CD8-positive, alpha-beta memory T cell (primary cell): ENCODE measurements around the gene MRTFA. TPM values are rescaled to one million over a fixed set of nuclear protein-coding genes. Genes with fewer than 3 reads are reported as not detected.

Experiments
- CTCF ChIA-PET: fragments of 350-600 bp; sonication (Branson Sonifier 250); formaldehyde crosslinking; loops from one replicate; lab custom pipeline; 2021; ENCODE audit warnings: antibody characterized with exemption; lab: Charles Lee
- POLR2A ChIA-PET: fragments of 350-600 bp; sonication (Branson Sonifier 250); formaldehyde crosslinking; loops from one replicate; lab custom pipeline; 2021; ENCODE audit warnings: antibody characterized with exemption; lab: Charles Lee
- DNase-seq, 5 donors: peaks; one replicate each; pipeline versions ENCODE4 v3.0.0 to v3.0.0-alpha.2; 2020 to 2022; ENCODE audit warnings: mixed read lengths in 1 of 5
- H3K27ac ChIP-seq: one replicate; pipeline ENCODE4 v1.7.0; 2013; ENCODE audit warnings: low read depth, mild to moderate bottlenecking, low read length, moderate library complexity
- H3K27me3 ChIP-seq: 2 replicates; pipeline ENCODE4 v1.7.0; 2013; ENCODE audit warnings: low read length, mild to moderate bottlenecking; ENCODE audit not compliant: insufficient read depth, poor library complexity, severe bottlenecking
- H3K36me3 ChIP-seq: 2 replicates; pipeline ENCODE4 v1.7.0; 2013; ENCODE audit warnings: mild to moderate bottlenecking, low read length, moderate library complexity; ENCODE audit not compliant: insufficient read depth
- H3K4me1 ChIP-seq: 2 replicates; pipeline ENCODE4 v1.7.0; 2013; ENCODE audit warnings: mild to moderate bottlenecking, low read length, moderate library complexity; ENCODE audit not compliant: insufficient read depth
- H3K4me3 ChIP-seq: 2 replicates; pipeline ENCODE4 v1.7.0; 2013; ENCODE audit warnings: mild to moderate bottlenecking, low read length
- H3K9me3 ChIP-seq: 2 replicates; pipeline ENCODE4 v1.7.0; 2013; ENCODE audit warnings: mild to moderate bottlenecking, low read length
- H3K27ac Mint-ChIP-seq, 8 donors: one replicate each; pipeline ENCODE4 v1.8.0; 2020 to 2021; ENCODE audit warnings: mixed read lengths in 8 of 8, mild to moderate bottlenecking in 6 of 8, inconsistent platforms in 3 of 8, moderate library complexity in 3 of 8
- H3K27me3 Mint-ChIP-seq, 2 donors: one replicate each; pipeline ENCODE4 v1.8.0; 2020 to 2021; ENCODE audit warnings: mixed read lengths in 2 of 2, mild to moderate bottlenecking in 1 of 2, moderate library complexity in 1 of 2
- H3K36me3 Mint-ChIP-seq, 3 donors: one replicate each; pipeline ENCODE4 v1.8.0; 2020 to 2021; ENCODE audit warnings: mixed read lengths in 3 of 3, inconsistent platforms in 1 of 3, mild to moderate bottlenecking in 1 of 3
- H3K4me1 Mint-ChIP-seq, 3 donors: one replicate each; pipeline ENCODE4 v1.8.0; 2020 to 2021; ENCODE audit warnings: mixed read lengths in 3 of 3, inconsistent platforms in 1 of 3, mild to moderate bottlenecking in 1 of 3
- H3K4me3 Mint-ChIP-seq, 7 donors: one replicate each; pipeline ENCODE4 v1.8.0; 2020 to 2021; ENCODE audit warnings: mixed read lengths in 7 of 7, mild to moderate bottlenecking in 6 of 7, moderate library complexity in 4 of 7, inconsistent platforms in 2 of 7
- H3K9me3 Mint-ChIP-seq, 5 donors: one replicate each; pipeline ENCODE4 v1.8.0; 2020 to 2022; ENCODE audit warnings: mixed read lengths in 5 of 5, mild to moderate bottlenecking in 3 of 5, moderate library complexity in 2 of 5, inconsistent platforms in 1 of 5
- polyA plus RNA-seq: library from polyadenylated mRNA; unstranded; fragments of 300-500 nt; fragmentation: Illumina TruSeq; gene quantifications from one replicate; pipeline ENCODE4 v1.2.3, GENCODE V29; 2021
- total RNA-seq, 2 experiments: library from RNA; stranded (reverse); gene quantifications; one replicate each; pipeline ENCODE4 v1.2.3, GENCODE V29; 2021

Gene MRTFA
- total and polyA plus RNA-seq, 3 experiments from 2014 or later, result 22.9 to 40.5 (median 38.6) TPM

GRCh38 chr22:40446203-40446602 lies 190.3 kb downstream of the MRTFA start:
- no peak overlapping the region for H3K27ac ChIP-seq
- H3K36me3 Mint-ChIP-seq, result peaks cover 0 to 50% (median 14%) of the 10 kb centered on the region in 3 donors
- DNase-seq, result no peak
- H3K4me3 ChIP-seq, result no peak overlapping the region
- H3K9me3 ChIP-seq, result no peaks in the 10 kb centered on the region
- H3K27me3 ChIP-seq, result no peaks in the 10 kb centered on the region
- CTCF ChIA-PET, result interaction anchor here (0.8 to 2.8 kb wide), 3 partner anchors 9 to 200 kb away, joined by 3 to 9 read pairs (median 3); no protein-coding TSS in a partner anchor
- no peak overlapping the region for H3K4me3 Mint-ChIP-seq
- peaks cover 35% of the 10 kb centered on the region for H3K4me1 ChIP-seq
- H3K4me1 Mint-ChIP-seq, result peaks cover 59 to 87% (median 83%) of the 10 kb centered on the region in 3 donors
- no peaks in the 10 kb centered on the region for H3K9me3 Mint-ChIP-seq
- POLR2A ChIA-PET, result no interaction called here
- no peaks in the 10 kb centered on the region for H3K27me3 Mint-ChIP-seq
- H3K27ac Mint-ChIP-seq, result peak overlapping the region in 5 of 8 donors; percentile 7 to 73 (median 52)
- no peaks in the 10 kb centered on the region for H3K36me3 ChIP-seq

GRCh38 chr22:40444178-40444831 lies 192.2 kb downstream of the MRTFA start:
- H3K4me1 Mint-ChIP-seq, result peaks cover 56 to 84% (median 81%) of the 10 kb centered on the region in 3 donors
- H3K27ac Mint-ChIP-seq, result peak overlapping the region in 6 of 8 donors; percentile 19 to 83 (median 50)

GRCh38 chr22:40443732-40444131 lies 192.8 kb downstream of the MRTFA start:
- H3K4me1 ChIP-seq, result peaks cover 27% of the 10 kb centered on the region

More at GRCh38 chr22:40444178-40444831, 192.2 kb downstream of the MRTFA start:
- Histone ChIP-seq H3K36me3 (no peaks in the 10 kb centered on the region), H3K4me1 (peaks cover 27% of the 10 kb centered on the region), H3K27me3 (no peaks in the 10 kb centered on the region), H3K9me3 (no peaks in the 10 kb centered on the region), H3K4me3 (no peak overlapping the region), H3K27ac (no peak overlapping the region)
- Mint-ChIP-seq H3K4me3 (no peak overlapping the region), H3K27me3 (no peaks in the 10 kb centered on the region), H3K36me3 (peaks cover 0 to 63% (median 14%) of the 10 kb centered on the region in 3 donors), H3K9me3 (no peaks in the 10 kb centered on the region)
- DNase-seq, result no peak
- ChIA-PET POLR2A (no interaction called here), CTCF (interaction anchor here (1.0 to 1.2 kb wide), 2 partner anchors 43 to 202 kb away, joined by 3 read pairs; no protein-coding TSS in a partner anchor)

GRCh38 chr22:40441761-40442390 lies 194.6 kb downstream of the MRTFA start:
- ChIA-PET POLR2A (no interaction called here), CTCF (interaction anchor here (0.6 to 1.4 kb wide), 2 partner anchors 204 to 445 kb away, joined by 3 to 8 read pairs; no protein-coding TSS in a partner anchor)
- H3K9me3 ChIP-seq, result no peaks in the 10 kb centered on the region
- Mint-ChIP-seq H3K27ac (peak overlapping the region in 4 of 8 donors; percentile 6 to 89 (median 30)), H3K4me1 (peaks cover 60 to 84% (median 76%) of the 10 kb centered on the region in 3 donors), H3K4me3 (no peak overlapping the region), H3K27me3 (no peaks in the 10 kb centered on the region), H3K36me3 (peaks cover 0 to 58% (median 12%) of the 10 kb centered on the region in 3 donors), H3K9me3 (no peaks in the 10 kb centered on the region)
- H3K4me3 ChIP-seq, result no peak overlapping the region
- no peaks in the 10 kb centered on the region for H3K36me3 ChIP-seq
- DNase-seq, result no peak
- H3K4me1 ChIP-seq, result peaks cover 35% of the 10 kb centered on the region
- H3K27me3 ChIP-seq, result no peaks in the 10 kb centered on the region
- H3K27ac ChIP-seq, result no peak overlapping the region

More at GRCh38 chr22:40443732-40444131, 192.8 kb downstream of the MRTFA start:
- ChIA-PET CTCF (interaction anchor here (1.0 to 1.2 kb wide), 2 partner anchors 43 to 203 kb away, joined by 3 read pairs; no protein-coding TSS in a partner anchor), POLR2A (no interaction called here)
- H3K9me3 Mint-ChIP-seq, result no peaks in the 10 kb centered on the region
- no peaks in the 10 kb centered on the region for H3K27me3 ChIP-seq
- peaks cover 55 to 81% (median 80%) of the 10 kb centered on the region in 3 donors for H3K4me1 Mint-ChIP-seq
- no peaks in the 10 kb centered on the region for H3K27me3 Mint-ChIP-seq
- DNase-seq, result no peak
- peak overlapping the region in 6 of 8 donors; percentile 19 to 83 (median 55) for H3K27ac Mint-ChIP-seq
- H3K27ac ChIP-seq, result no peak overlapping the region
- no peaks in the 10 kb centered on the region for H3K36me3 ChIP-seq
- no peaks in the 10 kb centered on the region for H3K9me3 ChIP-seq
- H3K4me3 Mint-ChIP-seq, result no peak overlapping the region
- H3K36me3 Mint-ChIP-seq, result peaks cover 0 to 63% (median 14%) of the 10 kb centered on the region in 3 donors
- H3K4me3 ChIP-seq, result no peak overlapping the region

GRCh38 chr22:40436505-40437431 lies 199.8 kb downstream of the MRTFA start:
- ChIA-PET POLR2A (interaction anchor here (1.2 to 1.4 kb wide), 2 partner anchors 50 to 200 kb away, joined by 3 to 6 read pairs; partner anchors contain the start of gene MRTFA), CTCF (interaction anchor here (0.5 to 3.0 kb wide), 40 partner anchors 9 to 1044 kb away, joined by 3 to 47 read pairs (median 5); partner anchors contain the start of gene MRTFA)
- Histone ChIP-seq H3K36me3 (peaks cover 13% of the 10 kb centered on the region), H3K9me3 (no peaks in the 10 kb centered on the region), H3K27me3 (no peaks in the 10 kb centered on the region), H3K4me1 (peaks cover 35% of the 10 kb centered on the region), H3K27ac (peak overlapping the region; percentile 18), H3K4me3 (no peak overlapping the region)
- peak in 2 of 5 donors; percentile 50 to 66 for DNase-seq
- peaks cover 39 to 64% (median 45%) of the 10 kb centered on the region in 3 donors for H3K4me1 Mint-ChIP-seq
- H3K27ac Mint-ChIP-seq, result peak overlapping the region; percentile 37 to 92 (median 79)
- no peaks in the 10 kb centered on the region for H3K27me3 Mint-ChIP-seq
- H3K9me3 Mint-ChIP-seq, result no peaks in the 10 kb centered on the region
- peak overlapping the region in 4 of 7 donors; percentile 20 to 83 (median 36) for H3K4me3 Mint-ChIP-seq
- H3K36me3 Mint-ChIP-seq, result peaks cover 2 to 55% (median 3%) of the 10 kb centered on the region in 3 donors

- Histone ChIP-seq H3K36me3 (peaks cover 23% of the 10 kb centered on the region), H3K4me1 (peaks cover 24% of the 10 kb centered on the region)
- no peak for DNase-seq
Observed at GRCh38 chr22:40434745-40435144, 201.8 kb downstream of the MRTFA start.

GRCh38 chr22:40434106-40434505 lies 202.4 kb downstream of the MRTFA start:
- peaks cover 24% of the 10 kb centered on the region for H3K4me1 ChIP-seq

More at GRCh38 chr22:40434745-40435144, 201.8 kb downstream of the MRTFA start:
- Mint-ChIP-seq H3K4me1 (peaks cover 29 to 52% (median 34%) of the 10 kb centered on the region in 3 donors), H3K4me3 (peak overlapping the region in 1 of 7 donors; percentile 30), H3K36me3 (peaks cover 3 to 56% (median 4%) of the 10 kb centered on the region in 3 donors), H3K27me3 (no peaks in the 10 kb centered on the region), H3K9me3 (no peaks in the 10 kb centered on the region), H3K27ac (no peak overlapping the region)
- Histone ChIP-seq H3K27ac (no peak overlapping the region), H3K27me3 (no peaks in the 10 kb centered on the region), H3K4me3 (no peak overlapping the region), H3K9me3 (no peaks in the 10 kb centered on the region)
- ChIA-PET CTCF (interaction anchor here (0.9 to 3.0 kb wide), 5 partner anchors 29 to 378 kb away, joined by 3 to 42 read pairs (median 5); no protein-coding TSS in a partner anchor), POLR2A (no interaction called here)

More at GRCh38 chr22:40434106-40434505, 202.4 kb downstream of the MRTFA start:
- Histone ChIP-seq H3K36me3 (peaks cover 30% of the 10 kb centered on the region), H3K27me3 (no peaks in the 10 kb centered on the region), H3K9me3 (no peaks in the 10 kb centered on the region), H3K4me3 (no peak overlapping the region), H3K27ac (no peak overlapping the region)
- DNase-seq, result no peak
- peaks cover 25 to 49% (median 35%) of the 10 kb centered on the region in 3 donors for H3K4me1 Mint-ChIP-seq
- H3K4me3 Mint-ChIP-seq, result no peak overlapping the region
- H3K36me3 Mint-ChIP-seq, result peaks cover 7 to 59% (median 9%) of the 10 kb centered on the region in 3 donors
- ChIA-PET POLR2A (no interaction called here), CTCF (interaction anchor here (1.3 kb wide), 1 partner anchor 212 kb away, joined by 5 read pairs; no protein-coding TSS in a partner anchor)
- no peak overlapping the region for H3K27ac Mint-ChIP-seq
- H3K27me3 Mint-ChIP-seq, result no peaks in the 10 kb centered on the region
- H3K9me3 Mint-ChIP-seq, result no peaks in the 10 kb centered on the region
